Prostate gland (tissue), 2 donors: Measurements from ENCODE around the gene C9orf50.

Source experiments
- CTCF ChIP-seq, 4 experiments: fragments of 200-600 bp in 2 of 4; fragments of 450-650 bp in 2 of 4; sonication (generic) in 2 of 4; IDR thresholded peaks; 1 replicate in 3 of 4; 2 replicates in 1 of 4; pipeline ENCODE4 v1.5.1; 2016 to 2019; ENCODE audit warnings: antibody characterized with exemption in 4 of 4, mild to moderate bottlenecking in 2 of 4, moderate library complexity in 2 of 4
- POLR2A ChIP-seq: fragments of 450-650 bp; IDR thresholded peaks from one replicate; pipeline ENCODE4 v1.6.1; 2016; ENCODE audit warnings: antibody characterized with exemption, mild to moderate bottlenecking

- no peak for TF ChIP-seq CTCF (IDR thresholded peaks at IDR 0.05)
- no peak for TF ChIP-seq POLR2A
Observed at GRCh38 chr9:129573977-129574376, 46.9 kb downstream of the C9orf50 start.
